ENCODE results near the gene ST6GALNAC4.

GRCh38 chr9:127928676-127929624 lies 12.1 kb upstream of the ST6GALNAC4 start:
- TF ChIP-seq EZH2 (IDR thresholded peaks at IDR 0.05; ENCODE audit: low read depth) = no peak
- no peak for TF ChIP-seq CTCF (conservative IDR thresholded peaks at IDR 0.05)

Data from PC-9 (cell line).